ENCODE results near the gene NCOA5. TPM values are rescaled to one million over a fixed set of nuclear protein-coding genes. Genes with fewer than 3 reads are reported as not detected.

Gene NCOA5
- total RNA-seq, 2 experiments from 2014 or later, result 9.7 to 10.5 TPM

- no peak for TF ChIP-seq CTCF (IDR thresholded peaks at IDR 0.05)
- Mint-ChIP-seq H3K27ac (no peak overlapping the region), H3K4me3 (peak overlapping the region; percentile 12), H3K9me3 (no peaks in the 10 kb centered on the region), H3K27me3 (peaks cover 77% of the 10 kb centered on the region), H3K4me1 (ENCODE audit: low read depth) (peaks cover 23% of the 10 kb centered on the region), H3K36me3 (ENCODE audit: low read depth) (no peaks in the 10 kb centered on the region)
- ChIA-PET CTCF (interaction anchor here (0.6 to 2.0 kb wide), 17 partner anchors 10 to 649 kb away, joined by 3 to 14 read pairs (median 4); no protein-coding TSS in a partner anchor), POLR2A (interaction anchor here (1.4 kb wide), 1 partner anchor 51 kb away, joined by 5 read pairs; the partner anchor contains the start of gene ZNF335)
- intact Hi-C loops (cut with DNase I, micrococcal nuclease), result loop anchor here (1.0 to 5.0 kb wide), 6 partner anchors 64 to 658 kb away; partner anchors contain the start of gene PCIF1 (in 1 of the 2)
- ATAC-seq (ENCODE audit: poor library complexity) (no peak), DNase-seq (no peak)
- H3K4me3 ChIP-seq (ENCODE audit: low read length), result no peak overlapping the region
- peaks cover 25% of the 10 kb centered on the region for H3K4me1 ChIP-seq (ENCODE audit: insufficient read depth, low read length)
- no peaks in the 10 kb centered on the region for H3K36me3 ChIP-seq (ENCODE audit: insufficient read depth, low read length)
- no peak overlapping the region for H3K27ac ChIP-seq (ENCODE audit: low read depth in 1 of 2, low read length in 2 of 2)
- peaks cover 30 to 61% of the 10 kb centered on the region in 2 experiments for H3K27me3 ChIP-seq (ENCODE audit: control insufficient read depth in 1 of 2, insufficient read depth in 2 of 2, low read length in 2 of 2)
- peaks cover 0 to 3% of the 10 kb centered on the region in 2 experiments for H3K9me3 ChIP-seq (ENCODE audit: control insufficient read depth in 1 of 2, insufficient read depth in 1 of 2, low read length in 2 of 2)
Measured at GRCh38 chr20:46023148-46023484, 66.6 kb downstream of the NCOA5 start.

- peak overlapping the region; percentile 25 for H3K4me3 ChIP-seq (ENCODE audit: low read length)
- Mint-ChIP-seq H3K4me1 (ENCODE audit: low read depth) (peaks cover 23% of the 10 kb centered on the region), H3K36me3 (ENCODE audit: low read depth) (no peaks in the 10 kb centered on the region), H3K9me3 (no peaks in the 10 kb centered on the region), H3K4me3 (peak overlapping the region; percentile 69), H3K27me3 (peaks cover 74% of the 10 kb centered on the region), H3K27ac (no peak overlapping the region)
- intact Hi-C loops (cut with DNase I, micrococcal nuclease), result loop anchor here (1.0 to 5.0 kb wide), 6 partner anchors 64 to 658 kb away; partner anchors contain the start of gene PCIF1 (in 1 of the 2)
- ChIA-PET POLR2A (interaction anchor here (1.4 kb wide), 1 partner anchor 51 kb away, joined by 5 read pairs; the partner anchor contains the start of gene ZNF335), CTCF (interaction anchor here (0.6 to 2.0 kb wide), 18 partner anchors 9 to 649 kb away, joined by 3 to 14 read pairs (median 4); no protein-coding TSS in a partner anchor)
- H3K36me3 ChIP-seq (ENCODE audit: insufficient read depth, low read length), result no peaks in the 10 kb centered on the region
- H3K27me3 ChIP-seq (ENCODE audit: control insufficient read depth in 1 of 2, insufficient read depth in 2 of 2, low read length in 2 of 2), result peaks cover 25 to 56% of the 10 kb centered on the region in 2 experiments
- ATAC-seq (ENCODE audit: poor library complexity), result peak; percentile 59
- H3K9me3 ChIP-seq (ENCODE audit: control insufficient read depth in 1 of 2, insufficient read depth in 1 of 2, low read length in 2 of 2), result no peaks in the 10 kb centered on the region
- no peak overlapping the region for H3K27ac ChIP-seq (ENCODE audit: low read depth in 1 of 2, low read length in 2 of 2)
- peaks cover 25% of the 10 kb centered on the region for H3K4me1 ChIP-seq (ENCODE audit: insufficient read depth, low read length)
- TF ChIP-seq CTCF (IDR thresholded peaks at IDR 0.05), result peak; percentile 75
- DNase-seq, result peak; percentile 59 to 85 (median 69)
Measured at GRCh38 chr20:46022411-46023147, 67.2 kb downstream of the NCOA5 start.

GRCh38 chr20:46021361-46022359, 68.1 kb downstream of the NCOA5 start:
- TF ChIP-seq CTCF (IDR thresholded peaks at IDR 0.05), result no peak
- H3K4me1 ChIP-seq (ENCODE audit: insufficient read depth, low read length), result peaks cover 25% of the 10 kb centered on the region
- H3K27ac ChIP-seq (ENCODE audit: low read depth in 1 of 2, low read length in 2 of 2), result no peak overlapping the region
- ATAC-seq (ENCODE audit: poor library complexity), result peak; percentile 62
- H3K4me3 ChIP-seq (ENCODE audit: low read length), result peak overlapping the region; percentile 34
- no peaks in the 10 kb centered on the region for H3K9me3 ChIP-seq (ENCODE audit: control insufficient read depth in 1 of 2, insufficient read depth in 1 of 2, low read length in 2 of 2)
- Mint-ChIP-seq H3K4me1 (ENCODE audit: low read depth) (peaks cover 28% of the 10 kb centered on the region), H3K36me3 (ENCODE audit: low read depth) (no peaks in the 10 kb centered on the region), H3K27me3 (peaks cover 73% of the 10 kb centered on the region), H3K9me3 (no peaks in the 10 kb centered on the region), H3K27ac (no peak overlapping the region), H3K4me3 (peak overlapping the region; percentile 69)
- ChIA-PET CTCF (interaction anchor here (0.7 to 2.0 kb wide), 10 partner anchors 8 to 416 kb away, joined by 3 to 14 read pairs (median 5); no protein-coding TSS in a partner anchor), POLR2A (interaction anchor here (1.4 kb wide), 1 partner anchor 50 kb away, joined by 5 read pairs; the partner anchor contains the start of gene ZNF335)
- peak in 9 of 14 experiments; percentile 26 to 71 (median 48) for DNase-seq
- intact Hi-C loops (cut with DNase I, micrococcal nuclease), result loop anchor here (2.0 to 5.0 kb wide), 5 partner anchors 65 to 659 kb away; partner anchors contain the start of gene PCIF1 (in 1 of the 2)
- peaks cover 19 to 47% of the 10 kb centered on the region in 2 experiments for H3K27me3 ChIP-seq (ENCODE audit: control insufficient read depth in 1 of 2, insufficient read depth in 2 of 2, low read length in 2 of 2)
- no peaks in the 10 kb centered on the region for H3K36me3 ChIP-seq (ENCODE audit: insufficient read depth, low read length)
